WTC11 (cell line): ENCODE data around the gene PROM2. TPM values are rescaled to one million over a fixed set of nuclear protein-coding genes. Genes with fewer than 3 reads are reported as not detected.

Experiments
- ATAC-seq: fragments of 200-7000 bp; cut with Tn5 transposase; 2 replicates; pipeline ENCODE4 v1.10.0; 2021; ENCODE audit warnings: mild to moderate bottlenecking, moderate library complexity
- CTCF ChIA-PET: fragments of 300-600 bp; sonication (Branson Sonifier 250); formaldehyde crosslinking; loops from one replicate; lab custom pipeline; 2021; ENCODE audit warnings: antibody characterized with exemption; lab: Charles Lee
- POLR2A ChIA-PET: fragments of 350-600 bp; sonication (Branson Sonifier 250); formaldehyde crosslinking; loops from one replicate; lab custom pipeline; 2021; ENCODE audit warnings: antibody characterized with exemption; lab: Charles Lee
- DNase-seq: peaks from one replicate; pipeline ENCODE4 v3.0.0; 2021; ENCODE audit warnings: low spot score
- H3K27ac Mint-ChIP-seq: 2 replicates; pipeline ENCODE4 v1.8.0; 2021; ENCODE audit warnings: mixed read lengths
- H3K27me3 Mint-ChIP-seq: 2 replicates; pipeline ENCODE4 v1.8.0; 2021; ENCODE audit warnings: low read depth, mild to moderate bottlenecking, moderate library complexity, mixed read lengths
- H3K36me3 Mint-ChIP-seq: 2 replicates; pipeline ENCODE4 v1.8.0; 2021; ENCODE audit warnings: mixed read lengths
- H3K4me1 Mint-ChIP-seq: 2 replicates; pipeline ENCODE4 v1.8.0; 2022; ENCODE audit warnings: mixed read lengths
- H3K4me3 Mint-ChIP-seq: 2 replicates; pipeline ENCODE4 v1.8.0; 2021; ENCODE audit warnings: mild to moderate bottlenecking, moderate library complexity, mixed read lengths
- H3K9me3 Mint-ChIP-seq: 2 replicates; pipeline ENCODE4 v1.8.0; 2021; ENCODE audit warnings: mixed read lengths
- ARID4B ChIP-seq: sonication (generic); formaldehyde crosslinking; IDR thresholded peaks from 2 replicates; pipeline ENCODE4 v1.8.0; 2023; ENCODE audit warnings: missing genetic modification reagents, mild to moderate bottlenecking, borderline replicate concordance
- E2F4 ChIP-seq: sonication (generic); formaldehyde crosslinking; IDR thresholded peaks from 2 replicates; pipeline ENCODE4 v1.8.1; 2022; ENCODE audit warnings: low read depth, mild to moderate bottlenecking, moderate library complexity, missing genetic modification reagents, borderline replicate concordance
- E2F5 ChIP-seq: sonication (generic); formaldehyde crosslinking; IDR thresholded peaks from 2 replicates; pipeline ENCODE4 v1.8.1; 2022; ENCODE audit warnings: mild to moderate bottlenecking, moderate library complexity, missing genetic modification reagents
- ELF4 ChIP-seq: sonication (generic); formaldehyde crosslinking; IDR thresholded peaks from 2 replicates; pipeline ENCODE4 v1.8.1; 2022; ENCODE audit warnings: low read depth, mild to moderate bottlenecking, moderate library complexity, missing genetic modification reagents
- FOXP1 ChIP-seq: sonication (generic); formaldehyde crosslinking; IDR thresholded peaks from 2 replicates; pipeline ENCODE4 v1.8.0; 2022; ENCODE audit warnings: missing genetic modification reagents, mild to moderate bottlenecking, moderate library complexity, borderline replicate concordance
- HMGA2 ChIP-seq: fragments of 250-450 bp; sonication (Bioruptor Pico); IDR thresholded peaks from 2 replicates; pipeline ENCODE4 v1.4.0; 2021; ENCODE audit warnings: mild to moderate bottlenecking, moderate library complexity
- IRF1 ChIP-seq: sonication (generic); formaldehyde crosslinking; IDR thresholded peaks from 2 replicates; pipeline ENCODE4 v1.8.0; 2023; ENCODE audit warnings: missing genetic modification reagents
- NFATC4 ChIP-seq: fragments of 250-450 bp; sonication (Bioruptor Pico); IDR thresholded peaks from 2 replicates; pipeline ENCODE4 v1.9.0; 2021; ENCODE audit warnings: mild to moderate bottlenecking
- NFE2L1 ChIP-seq: sonication (generic); formaldehyde crosslinking; IDR thresholded peaks from 2 replicates; pipeline ENCODE4 v1.8.1; 2023; ENCODE audit warnings: missing genetic modification reagents
- NFYB ChIP-seq: sonication (generic); formaldehyde crosslinking; conservative IDR thresholded peaks from 2 replicates; pipeline ENCODE4 v1.8.0; 2022; ENCODE audit warnings: low read depth, missing genetic modification reagents
- NR1H2 ChIP-seq: sonication (generic); formaldehyde crosslinking; IDR thresholded peaks from 2 replicates; pipeline ENCODE4 v1.9.0; 2021; ENCODE audit warnings: mild to moderate bottlenecking, moderate library complexity, missing genetic modification reagents
- NR3C1 ChIP-seq: sonication (generic); formaldehyde crosslinking; conservative IDR thresholded peaks from 2 replicates; pipeline ENCODE4 v1.8.1; 2023; ENCODE audit warnings: low read depth, mild to moderate bottlenecking, missing genetic modification reagents
- RORB ChIP-seq: fragments of 250-450 bp; sonication (Bioruptor Pico); IDR thresholded peaks from 2 replicates; pipeline ENCODE4 v1.9.0; 2021; ENCODE audit warnings: mild to moderate bottlenecking
- SMAD3 ChIP-seq: sonication (generic); formaldehyde crosslinking; IDR thresholded peaks from 2 replicates; pipeline ENCODE4 v1.8.0; 2022; ENCODE audit warnings: missing genetic modification reagents, mild to moderate bottlenecking, borderline replicate concordance
- TEAD1 ChIP-seq: sonication (generic); formaldehyde crosslinking; IDR thresholded peaks from 2 replicates; pipeline ENCODE4 v1.8.0; 2022; ENCODE audit warnings: mild to moderate bottlenecking, missing genetic modification reagents
- ZNF121 ChIP-seq: sonication (generic); formaldehyde crosslinking; IDR thresholded peaks from 2 replicates; pipeline ENCODE4 v1.8.0; 2023; ENCODE audit warnings: missing genetic modification reagents
- ZNF232 ChIP-seq: sonication (generic); formaldehyde crosslinking; IDR thresholded peaks from 2 replicates; pipeline ENCODE4 v1.8.0; 2022; ENCODE audit warnings: mild to moderate bottlenecking, missing genetic modification reagents
- ZNF512 ChIP-seq: sonication (generic); formaldehyde crosslinking; IDR thresholded peaks from 2 replicates; pipeline ENCODE4 v1.8.1; 2022; ENCODE audit warnings: missing genetic modification reagents, borderline replicate concordance
- ZSCAN18 ChIP-seq: fragments of 250-450 bp; sonication (Bioruptor Pico); IDR thresholded peaks from 2 replicates; pipeline ENCODE4 v2.1.2; 2022; ENCODE audit warnings: mild to moderate bottlenecking, moderate library complexity
- total RNA-seq: library from RNA; stranded (reverse); gene quantifications from 3 replicates; pipeline ENCODE4 v1.2.3, GENCODE V29; 2021

PROM2 gene
- total RNA-seq, 1 experiment from 2014 or later: 8.3 TPM

GRCh38 chr2:95285542-95285932, 11.3 kb downstream of the PROM2 start:
- ChIA-PET POLR2A (no interaction called here), CTCF (interaction anchor here (4.7 kb wide), 1 partner anchor 52 kb away, joined by 32 read pairs; no protein-coding TSS in a partner anchor)
- Mint-ChIP-seq H3K36me3 (peaks cover 7% of the 10 kb centered on the region), H3K27ac (no peak overlapping the region), H3K4me1 (0 out of 2 replicates have a peak, but pooled peaks cover 6% of the 10 kb centered on the region), H3K27me3 (peaks cover 2% of the 10 kb centered on the region), H3K9me3 (peaks cover 7% of the 10 kb centered on the region), H3K4me3 (no peak overlapping the region)
- ATAC-seq (no peak), DNase-seq (no peak)
- TF ChIP-seq ZSCAN18: no peak
- no peak for TF ChIP-seq ARID4B (CRISPR knock-in tag)
- no peak for TF ChIP-seq SMAD3 (CRISPR knock-in tag)
- TF ChIP-seq ZNF232: no peak
- TF ChIP-seq NFYB: no peak
- no peak for TF ChIP-seq HMGA2 (CRISPR knock-in tag)
- TF ChIP-seq NFE2L1 (CRISPR knock-in tag): no peak
- no peak for TF ChIP-seq NR1H2 (CRISPR knock-in tag)
- TF ChIP-seq RORB: no peak
- TF ChIP-seq E2F5 (CRISPR knock-in tag): no peak
- no peak for TF ChIP-seq ZNF512 (CRISPR knock-in tag)
- no peak for TF ChIP-seq TEAD1 (CRISPR knock-in tag)
- TF ChIP-seq NR3C1 (CRISPR knock-in tag): no peak
- no peak for TF ChIP-seq E2F4 (CRISPR knock-in tag)
- TF ChIP-seq FOXP1: no peak
- TF ChIP-seq ZNF121 (CRISPR knock-in tag): no peak
- TF ChIP-seq NFATC4 (CRISPR knock-in tag): no peak
- no peak for TF ChIP-seq IRF1
- TF ChIP-seq ELF4: no peak
